ENCODE measurements around the gene VDAC2.
A peak's percentile ranks its signal among the peaks of the same experiment; 100 is the strongest.
"Not testable (repeated sequence)": the region's sequence is repeated elsewhere in the genome, so short reads cannot be mapped to it uniquely, and the experiment has no call there.

VDAC2 gene

DNA sequence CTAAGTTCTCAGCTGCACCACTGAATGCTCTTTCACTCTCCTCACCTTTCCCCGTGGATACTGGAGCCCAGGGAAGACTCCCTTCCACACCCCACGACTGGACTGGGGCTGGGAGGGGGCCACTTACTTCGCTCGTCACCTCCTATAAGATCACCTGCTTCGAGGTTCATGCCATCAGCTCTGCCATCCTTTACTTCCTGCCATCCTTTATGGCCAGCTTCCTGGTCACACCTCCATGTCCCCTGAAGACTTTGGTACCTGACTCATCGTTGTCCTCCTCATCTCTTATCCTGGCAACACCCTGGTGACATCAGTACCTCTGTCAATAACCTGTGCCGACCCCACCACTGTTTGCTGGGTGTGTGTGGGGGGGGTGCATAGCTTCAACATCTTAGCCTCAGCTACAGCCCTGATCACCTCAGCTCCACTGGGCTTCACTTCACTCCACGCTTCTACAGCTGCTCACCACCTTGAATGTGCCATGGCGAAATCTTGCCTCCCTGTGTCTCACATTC, 8.7 kb upstream of the VDAC2 start:
- DNase-seq = no peak

DNA sequence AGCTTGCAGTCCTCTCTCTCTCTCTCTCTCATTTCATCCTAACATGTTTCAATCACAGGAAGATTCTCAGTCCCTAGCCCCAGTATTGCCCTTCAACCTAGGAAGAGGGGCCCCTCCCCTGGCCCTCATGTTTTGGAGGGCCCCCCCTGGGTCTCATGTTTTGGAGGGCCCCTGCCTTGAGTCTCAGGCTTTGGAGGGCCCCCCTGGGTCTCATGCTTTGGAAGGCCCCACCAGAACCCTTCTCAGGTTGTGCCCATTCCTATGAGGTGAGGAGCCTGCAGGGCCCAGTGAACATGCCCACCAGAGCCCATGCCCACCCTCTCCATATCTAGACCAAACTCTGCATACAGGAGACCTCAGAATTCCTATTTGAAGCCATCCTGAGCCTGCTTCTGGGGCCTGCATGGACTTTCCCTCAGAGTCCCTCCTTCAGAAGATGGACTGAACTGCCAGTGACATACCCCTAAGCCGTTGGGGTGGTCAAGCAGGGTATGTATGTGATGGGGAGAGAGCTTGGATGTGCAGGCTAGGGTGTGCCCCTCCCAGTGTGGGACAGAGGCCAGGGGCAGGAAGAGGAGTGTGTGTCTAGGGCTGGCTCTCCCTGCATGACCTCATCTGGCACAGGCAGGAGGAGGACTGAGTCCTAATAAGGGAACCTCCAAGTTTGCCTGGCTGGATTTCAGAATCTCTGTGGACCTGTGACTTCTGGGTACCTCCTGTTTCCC, 8.1 kb upstream of the VDAC2 start:
- DNase-seq = no peak

DNA sequence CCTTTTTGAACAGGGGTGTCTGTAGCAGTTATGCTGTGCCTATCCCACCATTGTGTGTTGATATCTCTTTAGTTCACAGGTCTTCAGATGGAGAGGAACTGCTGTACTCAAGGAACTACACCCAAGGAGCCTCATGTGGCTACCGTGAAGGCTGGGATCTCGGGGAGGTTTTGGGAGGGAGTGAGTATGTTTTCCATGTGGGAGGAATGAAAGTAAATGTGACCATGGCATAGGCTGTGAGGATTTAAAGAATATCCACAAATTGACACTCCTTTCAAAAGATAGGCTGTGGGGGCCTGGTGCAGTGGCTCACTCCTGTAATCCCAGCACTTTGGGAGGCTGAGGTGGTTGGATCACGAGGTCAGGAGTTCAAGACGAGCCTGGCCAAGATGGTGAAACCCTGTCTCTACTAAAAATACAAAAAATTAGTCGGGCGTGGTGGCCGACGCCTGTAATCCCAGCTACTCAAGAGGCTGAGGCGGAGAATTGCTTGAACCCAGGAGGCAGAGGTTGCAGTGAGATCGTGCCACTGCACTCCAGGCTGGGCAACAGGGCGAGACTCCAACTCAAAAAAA, 7.5 kb upstream of the VDAC2 start:
- DNase-seq = not testable (repeated sequence)

DNA sequence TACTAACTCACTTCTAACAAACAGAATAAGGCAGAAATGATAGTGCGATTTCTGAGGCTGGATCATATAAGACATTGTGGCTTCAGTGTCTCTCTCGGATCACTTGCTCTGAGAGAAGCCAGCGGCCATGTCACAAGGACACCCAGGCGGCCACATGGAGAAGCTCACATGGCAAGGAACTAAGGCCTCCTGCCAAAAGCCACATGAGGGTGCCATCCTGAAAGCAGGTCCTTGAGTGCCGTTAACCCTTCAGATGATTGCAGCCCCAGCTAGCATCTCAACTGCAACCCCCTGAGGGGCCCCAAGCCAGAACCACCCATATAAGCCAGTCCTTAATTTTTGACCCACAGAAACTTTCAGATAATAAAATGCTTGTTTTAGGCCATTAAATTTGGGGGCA, 6.9 kb upstream of the VDAC2 start:
- DNase-seq = no peak

DNA sequence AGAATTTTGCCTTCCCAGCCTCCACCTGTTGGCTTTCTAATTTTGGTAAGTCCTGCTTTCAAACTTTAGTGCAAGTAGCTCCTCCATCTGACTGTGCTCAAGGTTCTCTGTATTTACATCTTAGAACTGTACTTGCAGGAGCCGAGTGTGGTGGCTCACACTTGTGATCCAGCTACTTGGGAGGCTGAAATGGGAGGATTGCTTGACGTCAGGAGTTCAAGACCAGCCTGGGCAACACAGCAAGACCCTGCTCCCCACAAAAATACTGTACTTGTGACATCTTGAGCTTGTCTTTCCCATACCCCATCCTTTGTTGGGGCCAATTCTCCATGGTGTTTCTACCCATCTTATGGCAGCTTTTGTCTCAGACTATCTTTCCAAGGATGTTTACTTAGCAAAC, 4.7 kb upstream of the VDAC2 start:
- DNase-seq = no peak

DNA sequence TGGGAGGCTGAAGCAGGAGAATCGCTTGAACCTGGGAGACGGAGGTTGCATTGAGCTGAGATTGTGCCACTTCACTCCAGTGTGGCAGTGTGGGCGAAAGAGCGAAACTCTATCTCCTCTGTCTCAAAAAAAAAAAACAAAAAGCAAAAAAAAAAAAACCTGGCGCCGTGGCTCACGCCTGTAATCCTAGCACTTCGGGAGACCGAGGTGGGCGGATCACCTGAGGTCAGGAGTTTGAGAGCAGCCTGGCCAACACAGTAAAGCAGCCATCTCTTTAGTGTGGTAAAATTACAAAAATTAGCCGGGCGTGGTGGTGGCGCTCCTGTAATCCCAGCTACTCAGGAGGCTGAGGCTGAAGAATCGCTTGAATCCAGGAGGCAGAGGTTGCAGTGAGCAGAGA, 4.0 kb upstream of the VDAC2 start:
- not testable (repeated sequence) for DNase-seq

DNA sequence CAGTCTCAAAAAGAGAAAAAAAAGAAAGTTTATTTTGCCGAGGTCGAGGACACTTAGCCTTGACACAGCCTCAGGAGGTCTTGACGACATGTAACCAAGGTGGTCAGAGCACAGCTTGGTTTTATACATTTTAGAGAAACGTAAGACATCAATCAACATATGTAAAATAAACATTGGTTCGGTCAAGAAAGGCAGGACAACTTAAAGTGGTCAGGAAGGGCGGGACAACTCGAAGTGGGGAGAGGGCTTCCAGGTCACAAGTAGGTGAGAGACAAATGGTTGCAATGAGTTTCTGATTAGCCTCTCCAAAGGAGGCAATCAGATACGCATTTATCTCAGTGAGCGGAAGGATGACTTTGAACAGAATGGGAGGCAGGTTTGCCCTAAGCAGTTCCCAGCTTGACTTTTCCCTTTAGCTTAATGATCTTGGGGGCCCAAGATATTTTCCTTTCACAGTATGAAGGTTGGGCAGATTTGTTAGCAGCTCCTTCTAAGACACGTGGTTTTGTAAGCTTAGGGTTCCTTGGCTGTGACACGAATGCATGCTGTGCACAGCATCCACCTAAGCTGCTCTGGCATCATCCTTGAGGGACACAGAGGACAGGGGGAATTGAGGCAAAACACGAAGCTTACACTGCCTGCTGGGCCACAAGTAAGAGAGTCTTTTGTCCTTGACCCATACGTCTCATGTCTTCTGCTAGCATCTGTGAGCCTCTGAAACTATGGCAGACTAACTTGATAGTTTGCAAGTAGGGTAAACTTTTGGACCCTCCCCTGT, 3.3 kb upstream of the VDAC2 start:
- no peak for DNase-seq

DNA sequence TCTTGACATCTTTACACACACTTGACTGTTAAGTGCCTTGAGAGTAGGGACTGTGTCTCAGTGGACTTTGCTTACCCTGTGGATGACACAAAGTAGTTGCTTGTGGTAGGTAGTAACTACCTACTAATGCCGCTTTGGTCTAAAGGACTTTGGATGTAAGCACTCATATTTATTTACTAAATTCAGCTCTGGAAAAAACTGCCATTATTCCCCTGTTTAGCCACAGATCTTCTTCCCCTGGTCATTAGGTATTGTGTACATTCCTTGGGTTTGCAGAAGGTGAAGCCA, 2.8 kb upstream of the VDAC2 start:
- DNase-seq = no peak

DNA sequence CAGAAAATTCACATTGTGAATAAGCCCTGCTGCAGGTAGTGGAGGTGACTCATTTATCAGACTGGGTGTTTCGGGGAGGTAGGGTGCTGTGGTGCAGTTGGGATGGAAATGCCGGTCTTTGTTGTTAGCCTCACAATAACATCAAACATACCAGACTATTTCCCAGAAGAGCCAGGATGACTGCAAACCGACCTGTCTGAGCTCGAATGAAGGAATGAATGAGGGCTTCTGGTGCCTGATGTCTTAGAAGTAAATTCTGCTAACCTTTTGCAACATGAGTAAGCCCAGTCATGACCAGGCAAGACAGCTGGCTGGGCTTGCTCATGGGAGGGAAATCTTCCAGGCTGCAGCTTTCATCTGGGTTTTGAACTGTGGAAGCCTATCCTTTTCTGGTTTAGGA, 2.4 kb upstream of the VDAC2 start:
- DNase-seq = no peak

DNA sequence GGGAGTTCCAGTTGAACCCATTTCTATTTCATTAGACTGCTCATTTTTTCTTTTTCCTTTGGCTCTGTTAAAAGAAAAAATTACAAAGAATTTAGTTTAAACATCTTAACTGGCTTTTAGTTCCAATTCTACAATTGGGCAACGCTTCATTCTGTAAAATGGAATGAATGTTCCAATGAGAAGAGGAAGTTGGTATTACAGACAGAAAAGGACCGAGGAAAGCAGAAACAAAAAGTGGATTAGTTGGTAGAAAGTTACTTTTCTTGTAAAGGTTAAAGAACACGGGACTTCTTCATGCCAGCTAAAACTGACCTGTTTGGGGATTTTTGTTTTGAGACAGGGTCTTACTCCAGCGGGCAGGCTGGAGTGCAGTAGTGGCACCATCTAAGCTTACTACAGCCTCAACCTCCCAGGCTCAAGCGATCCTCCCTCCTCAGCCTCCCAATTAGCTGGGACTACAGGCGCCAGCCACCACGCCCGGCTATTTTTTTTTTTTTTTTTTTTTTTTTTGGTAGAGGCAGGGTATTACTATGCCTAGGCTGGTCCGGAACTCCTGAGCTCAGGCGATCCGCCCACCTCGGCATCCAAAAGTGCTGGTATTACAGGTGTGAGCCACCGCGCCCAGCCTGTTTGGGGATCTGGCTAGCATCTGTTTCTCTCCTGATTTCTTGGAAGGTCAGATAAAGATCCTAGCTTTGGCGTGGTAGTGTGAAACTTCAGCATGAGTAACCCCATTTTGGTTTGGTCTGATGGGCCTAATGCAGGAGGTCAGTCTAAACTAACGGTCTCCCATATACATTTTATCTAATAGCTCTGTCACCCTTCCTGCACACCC, 1.3 kb upstream of the VDAC2 start:
- no peak for DNase-seq

DNA sequence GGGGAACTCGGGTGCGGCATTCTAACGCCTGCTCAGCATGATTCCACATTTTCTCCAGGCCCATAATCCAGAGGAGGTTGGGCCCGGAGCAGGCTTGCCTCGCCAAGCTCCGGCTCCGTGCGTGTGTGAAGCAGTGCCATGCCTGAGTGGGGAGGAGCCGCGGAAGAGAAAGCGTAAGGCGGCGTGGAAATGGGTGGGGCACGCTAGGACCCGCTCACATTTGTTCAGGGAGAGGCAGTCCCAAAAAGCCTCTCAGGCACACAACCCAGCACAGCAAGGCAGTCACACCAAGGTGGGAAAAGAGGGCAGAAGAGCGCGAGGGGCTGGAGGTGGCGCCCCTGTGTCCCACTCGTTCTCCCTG, 695 bp upstream of the VDAC2 start:
- peak; percentile 88 for DNase-seq

DNA sequence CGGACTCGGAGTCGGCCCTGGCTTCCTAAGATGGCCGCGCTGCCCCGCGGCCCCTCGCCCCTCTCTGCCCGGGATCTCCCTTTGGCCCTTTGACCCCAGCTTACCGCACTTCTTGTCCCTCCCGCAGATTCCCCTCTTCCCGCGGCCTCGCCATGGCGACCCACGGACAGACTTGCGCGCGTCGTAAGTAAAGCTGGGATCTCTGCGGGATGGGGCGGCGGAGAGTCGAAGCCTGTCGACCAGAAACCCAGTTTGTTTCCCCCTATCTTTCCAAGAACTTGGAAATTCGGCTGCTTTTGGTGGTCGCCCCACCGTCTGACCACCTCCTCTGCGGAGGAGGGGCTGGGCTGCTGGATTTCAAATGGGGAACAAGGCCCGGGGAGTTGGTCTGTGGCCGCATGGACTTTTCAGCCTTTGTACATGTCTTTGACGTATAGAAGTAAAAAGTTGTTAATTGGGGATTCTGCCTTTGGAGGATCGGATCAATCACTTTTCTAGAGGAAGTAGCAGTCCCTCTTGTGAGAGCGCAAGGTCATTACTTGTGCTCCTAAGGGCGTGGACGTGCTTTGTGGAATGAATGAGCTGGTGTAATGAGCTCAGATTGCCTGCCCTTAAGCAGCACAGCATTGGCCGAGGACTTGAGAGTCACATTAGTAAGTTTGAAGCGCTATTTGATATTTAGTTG, 553 bp downstream of the VDAC2 start:
- DNase-seq = peak; percentile 59

DNA sequence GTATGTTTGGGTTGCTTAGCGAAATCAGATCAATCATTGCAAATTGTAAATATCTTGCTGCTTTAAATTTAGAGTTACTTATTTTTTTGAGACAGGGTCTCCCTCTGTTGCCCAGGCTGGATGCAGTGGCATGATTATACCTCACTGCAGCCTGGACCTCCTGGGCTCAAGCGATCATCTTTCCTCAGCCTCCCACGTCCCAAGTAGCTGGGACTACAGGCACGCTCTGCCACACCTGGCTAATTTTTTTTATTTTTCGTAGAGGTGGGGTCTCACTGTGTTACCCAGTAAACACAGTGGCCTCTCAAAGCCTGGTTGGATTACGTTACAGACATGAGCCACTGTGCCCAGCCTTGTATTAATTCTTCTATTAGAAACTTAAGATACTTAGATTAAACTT, 1.7 kb downstream of the VDAC2 start:
- DNase-seq = no peak

DNA sequence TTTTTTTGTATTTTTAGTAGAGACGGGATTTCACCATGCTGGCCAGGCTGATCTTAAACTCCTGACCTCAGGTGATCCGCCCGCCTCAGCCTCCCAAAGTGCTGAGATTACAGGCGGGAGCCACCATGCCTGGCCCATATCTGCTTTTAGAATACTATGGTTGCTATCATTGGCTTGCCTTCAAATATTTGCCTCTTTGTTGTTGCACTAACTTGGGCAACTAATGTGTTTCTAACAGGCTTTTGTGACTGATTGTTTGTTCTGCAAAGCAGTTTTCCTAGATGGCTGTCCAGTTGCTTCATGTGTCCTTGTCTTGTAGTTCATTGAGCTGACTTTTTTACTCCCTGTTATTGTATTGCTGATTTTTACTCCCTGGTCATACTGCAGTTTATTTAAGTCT, 9.7 kb downstream of the VDAC2 start:
- no peak for DNase-seq

DNA sequence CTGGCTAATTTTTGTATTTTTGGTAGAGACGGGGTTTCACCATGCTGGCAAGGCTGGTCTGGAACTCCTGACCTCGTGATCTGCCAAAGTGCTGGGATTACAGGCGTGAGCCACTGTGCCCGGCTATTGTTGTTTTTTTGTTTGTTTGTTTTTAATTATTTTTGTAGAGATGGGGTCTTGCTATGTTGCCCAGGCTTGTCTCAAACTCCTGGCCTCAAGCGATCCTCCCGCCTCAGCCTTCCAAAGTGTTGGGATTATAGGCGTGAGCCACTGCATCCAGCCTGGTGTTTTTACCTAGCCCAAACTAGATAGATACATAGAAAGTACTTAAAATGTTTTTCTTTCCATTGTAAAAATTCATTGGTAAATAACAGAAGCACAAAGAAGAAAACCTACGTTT, 10.9 kb downstream of the VDAC2 start:
- not testable (repeated sequence) for DNase-seq

DNA sequence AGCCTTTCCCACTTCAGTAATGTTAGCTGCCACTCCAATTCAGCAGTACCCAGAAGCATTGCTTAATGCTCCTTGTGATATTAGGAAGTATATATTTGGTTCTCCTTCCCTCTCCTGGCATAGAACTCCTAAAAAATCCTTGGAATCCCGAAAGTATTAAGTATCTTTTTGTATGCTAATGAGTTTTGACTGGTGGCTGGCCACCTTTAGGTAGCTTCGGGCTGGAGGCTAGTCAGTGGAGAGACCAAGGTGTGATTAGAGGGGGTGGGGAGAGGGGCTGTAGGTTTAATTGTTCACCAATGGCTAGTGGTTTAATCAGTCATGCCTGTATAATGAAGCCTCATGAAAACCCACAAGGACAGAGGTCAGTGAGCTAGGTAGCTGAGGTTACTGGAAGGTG, 12.9 kb downstream of the VDAC2 start:
- DNase-seq = no peak

DNA sequence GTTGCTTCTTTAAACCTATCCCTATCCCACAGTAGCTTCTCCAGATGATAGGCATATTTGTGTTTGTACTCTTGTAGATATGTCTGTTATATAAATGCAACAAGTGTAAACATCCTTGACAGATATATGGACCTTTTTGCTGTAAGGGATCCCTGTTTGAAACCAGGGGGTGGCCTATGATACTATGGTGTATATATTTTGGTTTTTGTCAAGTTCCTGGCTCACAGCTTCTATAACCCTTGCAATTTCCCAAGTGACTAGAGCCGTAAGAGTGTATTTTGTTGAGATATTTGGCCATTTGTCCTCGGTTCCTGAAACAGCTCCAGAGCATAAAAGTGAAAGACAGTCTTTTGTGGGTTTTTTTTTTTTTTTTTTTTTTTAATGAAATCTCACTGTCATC, 15.5 kb downstream of the VDAC2 start:
- DNase-seq = no peak

DNA sequence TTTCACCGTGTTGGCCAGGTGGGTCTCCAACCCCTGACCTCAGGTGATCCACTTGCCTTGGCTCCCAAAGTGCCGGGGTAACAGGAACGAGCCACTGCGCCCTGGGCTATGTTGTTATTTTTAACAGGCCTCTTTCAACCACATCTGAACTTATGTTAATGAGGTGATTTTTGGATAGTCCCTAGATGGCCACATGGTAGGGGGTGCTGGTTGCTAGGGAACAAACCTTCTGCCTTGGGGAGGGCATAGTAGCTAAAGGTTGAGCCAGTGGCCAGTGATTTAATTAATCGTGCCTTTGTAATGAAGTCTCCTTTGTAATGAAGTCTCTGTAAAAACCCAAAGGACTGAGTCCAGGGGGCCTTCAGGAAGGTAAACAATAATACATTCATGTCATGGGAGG, 16.1 kb downstream of the VDAC2 start:
- no peak for DNase-seq

DNA sequence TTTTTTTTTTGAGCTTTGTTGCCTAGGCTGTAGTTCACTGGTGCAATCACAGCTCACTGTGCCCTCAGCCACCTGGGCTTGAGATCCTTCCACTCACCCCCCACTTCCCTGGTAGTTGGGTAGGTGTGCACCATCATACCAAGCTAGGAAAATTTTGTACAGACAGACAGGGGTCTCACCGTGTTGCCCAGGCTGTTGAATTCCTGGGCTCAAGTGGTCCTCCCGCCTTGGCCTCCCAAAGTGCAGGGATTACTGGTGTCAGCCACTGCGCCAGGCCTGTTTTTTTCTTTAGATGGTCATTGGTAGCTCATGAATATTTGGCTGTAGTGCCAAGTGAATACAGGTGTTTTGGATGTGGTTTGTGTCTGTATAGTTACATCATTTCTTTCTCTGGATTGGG, 17.7 kb downstream of the VDAC2 start:
- no peak for DNase-seq

DNA sequence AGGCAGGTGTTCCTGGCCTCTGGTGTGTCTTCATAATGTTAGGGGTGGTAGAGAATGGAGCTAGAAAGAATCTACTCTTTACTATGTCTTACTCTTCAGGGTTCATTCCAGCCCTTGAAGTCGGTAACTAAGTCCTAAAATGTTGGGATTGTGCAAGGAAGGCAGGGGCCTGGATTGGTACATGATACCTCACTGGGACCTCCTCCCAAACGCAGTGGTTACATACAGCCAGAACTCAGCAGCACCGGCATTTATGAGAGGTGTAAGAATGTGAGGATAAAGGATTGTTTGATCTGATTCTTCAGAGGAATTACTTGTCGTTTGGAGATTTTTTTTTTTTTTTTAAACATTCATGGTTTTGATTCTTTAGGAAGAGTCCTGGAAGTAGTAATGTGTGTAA, 18.2 kb downstream of the VDAC2 start:
- no peak for DNase-seq

DNA sequence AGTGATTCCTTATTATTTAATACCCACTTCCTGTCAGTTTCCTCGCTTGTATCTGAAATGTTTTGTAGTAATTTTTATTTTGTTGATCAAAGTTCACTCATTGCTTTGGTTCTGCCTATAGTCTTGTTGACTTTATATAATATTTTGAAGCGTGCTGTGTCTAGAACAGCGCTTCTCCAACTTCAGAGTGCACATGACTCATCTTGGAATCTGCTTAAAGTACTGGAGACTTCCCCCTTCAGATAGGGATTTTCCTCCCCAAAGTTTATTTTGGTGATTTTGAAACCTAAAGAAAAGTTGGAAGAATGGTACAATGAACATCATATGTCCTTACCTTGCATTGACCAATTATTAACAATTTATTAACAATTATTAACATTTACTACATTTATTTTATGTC, 19.4 kb downstream of the VDAC2 start:
- DNase-seq = no peak

DNA sequence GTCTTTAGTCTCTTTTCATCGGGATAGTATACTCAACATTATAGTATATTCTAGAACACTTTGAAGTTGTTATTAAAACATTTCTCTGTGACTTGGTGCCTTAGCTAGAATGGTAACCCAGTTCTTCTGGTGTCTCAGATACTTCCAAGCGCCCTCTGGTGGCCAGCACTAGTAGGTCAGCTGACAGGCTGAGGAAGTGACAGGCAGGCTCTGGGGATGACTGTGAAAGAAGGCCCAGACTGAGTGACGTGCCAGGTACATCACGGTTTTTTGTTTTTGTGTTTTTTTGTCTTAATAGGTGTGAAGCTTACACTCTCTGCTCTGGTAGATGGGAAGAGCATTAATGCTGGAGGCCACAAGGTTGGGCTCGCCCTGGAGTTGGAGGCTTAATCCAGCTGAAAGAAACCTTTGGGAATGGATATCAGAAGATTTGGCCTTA, 20.0 kb downstream of the VDAC2 start:
- peak; percentile 93 for DNase-seq
